Activated T-cell treated with anti-CD3 and anti-CD28 coated beads, Interleukin-2, amount 50 U/mL, for 48 hours (primary cell): ENCODE data around the gene CFAP77.

Experiments used
- DNase-seq, 2 experiments: peaks; one replicate each; pipeline ENCODE4 v3.0.0-alpha.2; 2020

CFAP77 gene

DNA sequence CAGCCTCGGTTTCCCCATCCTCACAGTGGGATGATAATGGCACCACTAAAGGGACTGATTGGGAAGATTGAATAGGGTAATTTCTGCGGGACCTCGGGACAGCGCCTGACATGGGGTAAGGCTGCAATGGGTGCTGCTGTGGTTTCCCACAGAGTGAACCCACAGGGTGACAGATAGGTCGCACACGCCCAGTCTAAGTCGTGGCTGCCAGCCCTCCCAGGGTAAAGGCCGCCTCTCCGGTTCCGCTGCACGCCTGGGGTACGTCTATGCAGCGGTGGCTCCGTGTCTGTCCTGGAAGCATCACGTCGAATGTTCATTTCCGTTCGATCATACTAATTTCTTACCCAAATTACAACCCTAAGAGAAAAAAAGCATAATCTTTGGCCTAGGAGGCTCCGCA lies 631 bp downstream of the CFAP77 start:
- peak; percentile 36 to 44 for DNase-seq

DNA sequence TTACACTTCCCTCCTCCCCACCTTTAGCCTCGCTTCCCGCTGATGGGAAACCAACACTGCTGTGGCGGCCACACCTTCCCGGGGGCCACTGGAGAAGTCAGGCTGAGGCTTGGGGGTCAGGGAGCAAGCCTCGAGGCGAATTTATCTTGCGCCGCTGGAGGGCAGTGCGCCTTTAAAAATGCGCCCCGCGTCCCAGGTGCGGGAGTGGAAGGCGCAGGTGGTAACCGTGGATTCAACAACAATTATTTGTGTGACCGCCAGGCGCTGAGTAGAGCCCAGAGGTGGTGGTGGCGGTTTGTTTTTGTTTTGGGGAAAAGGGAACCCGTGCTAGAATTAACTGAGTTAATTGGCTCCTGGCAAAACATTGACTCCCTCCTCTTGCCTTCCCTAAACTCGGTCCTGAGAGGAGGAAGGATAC lies 1.1 kb downstream of the CFAP77 start:
- DNase-seq: peak; percentile 82 to 84

DNA sequence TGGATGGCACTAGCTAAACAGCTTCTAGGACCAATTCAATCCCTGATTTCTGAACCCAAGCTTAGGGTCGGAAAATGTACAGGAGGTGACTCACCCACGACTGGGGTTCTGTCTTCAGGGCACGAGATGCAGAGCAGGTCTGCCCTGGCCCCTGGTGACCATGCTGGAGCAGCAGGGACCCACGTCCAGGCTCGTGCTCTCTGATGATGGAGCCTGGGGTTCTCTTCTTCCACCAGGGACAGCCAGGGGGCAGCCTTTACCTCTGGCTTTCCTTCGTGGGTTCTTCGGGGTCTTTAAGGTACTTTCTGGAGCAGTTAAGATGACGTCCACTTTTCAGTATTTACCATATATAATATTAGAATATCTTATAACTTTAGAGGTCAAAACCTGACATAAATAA lies 2.1 kb downstream of the CFAP77 start:
- DNase-seq: peak; percentile 46 to 53

DNA sequence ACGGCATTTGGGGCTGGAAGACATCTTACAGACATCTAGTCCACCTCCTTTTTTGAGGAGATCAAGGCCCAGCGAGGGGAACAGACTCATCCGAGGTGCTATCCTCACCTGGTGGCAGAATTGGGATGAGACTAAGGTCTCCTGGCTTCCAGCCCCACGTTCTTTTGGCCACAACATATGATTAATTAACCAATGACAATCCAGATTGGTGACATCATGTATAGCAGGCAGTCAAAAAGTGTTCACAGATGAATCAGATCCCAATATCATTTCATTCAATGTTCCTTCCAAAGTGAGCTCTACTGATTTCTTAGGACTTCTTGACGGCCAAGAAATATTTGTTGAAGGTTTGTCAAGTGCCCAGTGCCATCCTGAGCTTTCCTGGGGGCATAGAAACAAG lies 3.9 kb downstream of the CFAP77 start:
- DNase-seq: no peak

DNA sequence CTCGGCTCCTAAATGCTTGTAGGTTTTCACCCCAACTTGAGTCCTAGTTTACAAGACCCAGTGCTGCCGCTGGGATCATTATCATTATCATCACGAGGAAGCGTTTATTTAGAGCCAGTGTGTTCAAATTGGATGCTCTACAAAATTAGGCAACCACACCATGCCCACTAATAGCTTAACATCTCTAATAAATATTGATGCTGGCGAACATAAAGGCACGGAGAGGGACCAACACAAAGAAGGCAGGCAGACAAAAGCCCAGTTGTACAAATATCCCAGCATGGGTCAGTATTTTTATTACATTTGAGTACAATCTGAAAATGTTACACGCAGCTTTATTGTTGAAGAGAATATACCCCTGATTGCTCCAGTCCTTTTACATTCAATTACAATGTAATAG lies 4.7 kb downstream of the CFAP77 start:
- DNase-seq: no peak

DNA sequence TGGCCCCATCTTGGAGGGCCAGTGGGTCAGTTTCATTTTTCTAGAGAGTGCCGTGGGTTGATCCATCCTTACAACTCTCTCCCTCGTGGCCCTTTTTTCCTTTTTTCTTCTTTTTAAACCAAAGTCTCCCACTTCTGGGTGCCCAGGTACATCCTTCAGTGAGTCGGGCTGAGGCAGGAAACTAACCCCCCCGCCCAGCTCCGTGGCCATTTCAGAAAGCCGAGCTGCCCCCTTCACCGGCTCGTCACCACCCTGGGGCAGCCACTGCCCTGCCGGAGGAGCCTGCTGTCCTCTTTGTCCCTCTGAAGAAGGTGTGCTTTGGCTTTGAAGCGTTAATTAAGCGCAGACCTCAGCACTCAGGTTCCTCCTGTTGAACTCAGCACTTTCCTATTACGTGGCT lies 5.2 kb downstream of the CFAP77 start:
- no peak for DNase-seq

DNA sequence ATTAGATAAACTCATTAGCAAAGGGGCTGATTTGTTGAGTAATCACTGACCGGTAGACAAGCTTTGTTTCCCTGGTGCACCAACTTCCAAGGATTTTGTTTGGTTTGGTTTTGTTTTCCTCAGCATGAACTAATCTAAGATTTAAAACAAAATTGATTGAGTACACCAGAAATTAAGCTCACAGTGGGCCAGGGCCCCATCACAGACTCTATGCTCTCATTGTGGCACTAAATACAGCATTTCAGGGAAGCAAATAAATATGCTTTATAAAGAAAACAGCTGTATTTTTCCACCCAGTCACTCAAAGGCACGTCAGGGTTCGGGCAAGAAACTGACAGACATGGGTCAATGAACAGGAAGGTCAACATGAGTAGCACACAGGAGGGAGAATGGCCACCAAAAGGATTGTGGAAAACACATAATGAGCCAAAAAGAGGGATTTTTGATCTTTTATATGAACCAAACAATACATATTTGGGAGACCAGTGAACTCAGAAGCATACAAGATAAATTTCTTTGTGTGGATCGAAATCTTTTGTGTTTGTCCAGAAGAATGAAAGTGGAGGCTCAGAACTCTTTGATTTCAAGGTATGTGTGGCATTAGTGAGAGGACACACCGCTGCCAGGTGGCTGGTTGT lies 8.8 kb downstream of the CFAP77 start:
- DNase-seq: no peak

DNA sequence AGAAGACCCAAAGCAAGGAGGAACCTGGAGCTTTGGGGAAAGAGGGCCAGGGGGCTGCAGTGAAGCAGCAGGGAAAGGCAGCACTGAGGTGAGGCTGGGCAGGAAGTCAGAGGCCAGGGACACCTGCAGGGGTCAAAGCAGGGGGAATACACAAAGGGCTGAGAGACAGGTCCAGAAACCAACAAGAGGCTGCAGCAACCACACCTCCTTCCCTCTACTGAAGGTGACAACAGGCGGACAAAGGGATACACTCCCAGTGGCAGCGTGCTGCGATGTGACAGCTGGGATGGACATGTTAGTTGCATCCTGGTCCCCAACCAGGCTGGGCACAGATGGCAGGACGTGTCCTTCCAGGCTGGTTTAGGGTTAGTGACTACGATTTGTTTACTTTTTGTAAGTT lies 12.6 kb downstream of the CFAP77 start:
- DNase-seq: no peak

DNA sequence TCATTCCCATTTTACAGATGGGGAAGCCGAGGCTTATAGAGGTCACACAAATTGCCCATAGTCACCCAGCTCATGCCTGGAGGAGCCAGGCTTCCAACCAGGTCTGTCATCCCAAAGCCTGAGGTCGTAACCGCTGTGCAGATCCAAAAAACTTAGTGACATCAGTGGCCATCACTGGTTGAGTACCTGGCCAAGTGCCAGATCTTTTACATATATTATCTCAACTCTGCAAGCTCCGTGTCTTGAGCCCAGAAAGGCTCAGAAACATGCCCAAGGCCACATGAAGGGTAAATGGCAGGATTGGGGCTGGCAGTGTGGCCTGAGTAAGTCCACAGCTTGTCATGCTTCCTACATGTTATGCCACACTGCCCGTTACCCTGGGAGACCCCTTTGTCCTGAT lies 13.5 kb downstream of the CFAP77 start:
- DNase-seq: no peak

DNA sequence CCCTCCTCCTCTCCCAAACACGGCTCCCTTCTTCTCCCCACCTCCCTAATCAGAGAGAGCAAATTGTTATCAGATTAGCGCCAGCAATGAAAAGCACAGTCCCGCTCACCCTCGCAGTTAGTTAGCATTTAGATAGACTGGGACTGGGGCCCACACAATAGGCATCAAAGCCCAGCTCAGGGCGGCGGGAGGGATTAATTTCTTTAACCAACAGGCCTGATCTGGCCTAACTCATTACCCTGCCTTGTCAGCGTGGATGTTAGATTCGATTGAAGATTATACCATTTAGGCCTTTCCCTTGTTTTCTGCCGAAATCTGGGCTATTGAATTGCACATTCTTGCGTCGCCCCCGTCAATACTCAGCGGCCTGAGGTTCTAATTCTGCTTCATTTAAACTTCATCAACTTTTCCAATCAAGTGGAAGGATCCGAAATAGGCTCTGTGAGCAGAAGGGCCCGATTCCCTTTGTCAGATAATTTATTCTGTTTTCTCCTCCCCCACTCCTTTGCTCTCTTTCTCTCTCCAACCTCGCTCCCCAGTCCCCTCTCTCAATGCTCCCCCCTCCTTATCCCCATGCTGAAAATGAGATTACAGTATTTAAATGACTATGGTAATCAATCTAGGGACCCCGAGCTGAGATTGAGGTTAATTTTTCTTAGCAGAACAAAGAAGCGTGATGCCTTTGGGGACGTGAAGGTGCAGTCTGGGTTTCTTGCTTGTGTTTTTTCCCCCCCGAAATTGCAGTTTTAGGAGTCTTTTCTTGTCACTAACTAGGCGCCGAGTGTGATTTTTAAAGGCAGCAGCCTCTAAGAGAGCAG lies 15.1 kb downstream of the CFAP77 start:
- no peak for DNase-seq

DNA sequence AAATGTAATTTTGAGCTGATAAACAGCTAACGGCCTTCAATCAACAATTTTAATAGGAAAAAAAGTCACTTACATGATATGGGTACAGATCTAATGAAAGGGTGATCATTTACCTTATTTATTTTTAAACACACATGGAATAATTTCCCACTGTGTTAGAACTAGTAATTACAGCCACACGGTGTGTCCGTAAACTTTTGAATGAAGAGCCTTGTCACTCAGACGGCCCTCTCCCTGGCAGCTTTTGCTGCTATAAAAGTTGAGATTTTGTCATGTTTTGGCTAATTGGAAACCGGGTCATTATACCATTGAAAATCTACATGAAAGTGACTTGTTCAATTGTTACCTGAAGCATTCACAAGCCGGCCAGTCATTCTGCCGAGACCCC lies 15.7 kb downstream of the CFAP77 start:
- DNase-seq: no peak

DNA sequence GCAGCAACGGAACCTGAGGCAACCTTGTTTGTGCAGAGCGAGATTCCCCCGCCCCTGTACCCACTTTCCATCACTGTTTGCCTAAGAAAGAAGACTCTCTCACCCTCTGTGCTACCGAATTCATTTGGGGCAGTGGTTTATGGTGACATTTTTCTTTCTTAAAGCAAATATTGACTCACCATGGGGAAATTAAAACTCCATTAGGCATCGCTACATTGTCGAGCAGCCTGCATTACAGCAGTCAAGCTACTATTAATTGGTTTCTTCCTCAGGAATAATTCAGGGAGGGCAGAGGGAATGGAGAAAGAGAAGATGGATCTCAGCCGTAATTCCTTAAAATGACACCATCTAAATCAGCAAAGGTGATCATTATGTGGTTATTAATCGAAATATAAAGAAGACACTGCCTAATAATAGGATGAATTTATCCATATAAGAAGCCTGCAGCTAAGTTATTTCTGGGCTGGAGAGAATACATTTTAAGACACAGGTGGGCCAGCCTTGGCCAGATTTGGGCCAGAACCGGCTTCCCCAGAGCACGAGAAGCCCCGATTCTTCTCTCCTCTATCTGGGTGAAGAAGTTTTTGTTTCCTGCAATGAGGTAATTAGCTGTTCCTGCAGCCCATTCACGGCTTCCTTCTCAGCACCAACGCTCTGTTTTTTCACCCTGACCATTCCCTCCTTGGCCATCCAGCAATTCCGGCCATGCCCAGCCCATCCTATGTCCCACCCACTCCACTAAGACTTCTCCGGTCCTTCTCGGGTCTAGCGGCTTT lies 16.8 kb downstream of the CFAP77 start:
- no peak for DNase-seq

DNA sequence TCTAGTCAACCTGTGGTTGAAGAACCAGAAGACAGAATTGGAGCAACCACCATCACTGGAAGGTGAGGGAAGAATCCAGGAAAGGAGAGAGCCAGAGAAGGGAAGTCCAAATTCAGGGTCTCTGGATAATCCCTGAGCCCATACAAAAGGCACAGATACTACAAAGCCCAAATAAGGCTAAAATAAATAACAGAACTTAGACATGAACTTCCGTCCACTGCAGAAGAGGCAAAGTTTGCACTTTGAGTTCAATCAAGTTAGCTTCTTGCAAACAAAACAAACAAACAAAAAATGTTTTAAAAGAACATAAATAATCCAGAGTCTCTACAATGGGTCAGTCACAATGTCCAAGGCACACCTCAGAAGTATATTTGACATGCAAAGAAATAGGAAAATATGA lies 21.0 kb downstream of the CFAP77 start:
- DNase-seq: no peak

DNA sequence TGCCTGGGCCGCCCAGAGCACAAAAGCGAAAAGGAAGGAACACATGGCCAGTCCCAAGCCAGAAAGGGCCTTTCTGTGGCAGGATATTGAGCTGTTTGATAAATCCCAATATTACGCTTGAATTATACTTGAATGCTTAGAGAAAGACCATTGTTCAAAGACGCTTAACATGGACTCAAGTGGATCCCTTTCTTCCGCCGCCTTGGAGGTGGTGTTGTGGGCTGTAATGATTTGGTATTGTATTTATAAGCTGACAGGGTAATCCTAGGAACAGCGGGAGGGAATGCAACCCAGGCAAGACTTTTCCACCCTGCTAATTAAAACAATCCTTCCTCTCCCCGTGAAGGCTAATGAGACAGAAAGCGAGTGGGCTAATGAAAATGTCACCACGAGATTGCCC lies 24.9 kb downstream of the CFAP77 start:
- no peak for DNase-seq

DNA sequence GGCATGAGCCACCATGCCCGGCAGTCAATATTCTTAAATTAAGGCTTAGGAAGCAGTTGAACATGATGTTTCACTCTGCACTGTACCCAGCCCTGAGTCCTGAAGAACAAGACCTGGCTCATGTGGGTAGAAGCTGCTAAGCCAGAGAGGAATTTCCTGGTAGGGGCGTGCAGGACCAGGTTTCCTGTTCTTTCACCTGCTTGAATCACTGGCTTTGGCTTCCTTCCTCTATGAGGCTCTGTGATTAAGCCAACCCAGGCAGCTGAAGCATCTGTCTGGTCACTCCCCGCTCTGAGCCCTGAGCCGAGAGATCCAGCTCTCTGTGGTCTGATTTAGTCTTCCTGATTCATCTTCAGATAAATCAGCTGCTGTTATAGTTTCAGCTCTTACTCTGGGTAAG lies 29.1 kb downstream of the CFAP77 start:
- DNase-seq: no peak

DNA sequence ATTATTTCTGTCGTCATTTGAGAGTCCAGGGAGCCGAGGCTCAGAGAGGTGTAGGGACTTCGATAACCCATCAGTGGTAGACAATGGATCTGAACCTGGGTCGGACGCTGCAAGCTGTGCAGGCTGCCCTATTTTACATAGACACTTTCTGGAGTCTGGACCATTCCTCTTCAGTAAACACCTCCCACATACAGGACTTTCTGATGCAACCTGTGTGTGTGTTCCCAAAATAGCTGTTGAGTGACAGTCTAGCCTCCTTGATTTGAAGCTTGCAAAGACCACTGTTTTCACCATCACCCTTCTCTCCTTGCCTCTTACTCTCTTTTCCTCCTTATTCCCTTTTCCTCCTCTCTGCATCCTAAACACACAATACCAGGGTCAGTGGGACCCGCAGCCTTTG lies 30.7 kb downstream of the CFAP77 start:
- DNase-seq: no peak

DNA sequence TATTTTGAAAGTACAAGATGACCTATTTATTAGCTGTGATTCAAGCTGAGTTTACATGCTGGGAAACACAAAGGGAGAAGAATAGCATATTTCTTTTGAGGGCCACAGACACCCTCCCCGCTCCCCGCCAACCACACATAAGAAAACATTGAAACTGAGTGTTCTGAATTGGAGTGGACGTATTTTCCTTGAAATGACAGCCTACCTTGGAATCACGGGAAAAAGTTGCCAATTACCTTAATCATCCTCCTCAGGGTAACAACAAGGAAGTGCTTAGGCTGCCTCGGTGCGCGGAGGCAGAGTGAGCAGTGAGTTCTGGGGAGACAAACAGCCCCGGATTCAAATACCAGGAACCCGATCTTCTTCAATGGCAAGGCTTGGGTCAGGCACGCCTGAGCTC lies 31.4 kb downstream of the CFAP77 start:
- DNase-seq: no peak

DNA sequence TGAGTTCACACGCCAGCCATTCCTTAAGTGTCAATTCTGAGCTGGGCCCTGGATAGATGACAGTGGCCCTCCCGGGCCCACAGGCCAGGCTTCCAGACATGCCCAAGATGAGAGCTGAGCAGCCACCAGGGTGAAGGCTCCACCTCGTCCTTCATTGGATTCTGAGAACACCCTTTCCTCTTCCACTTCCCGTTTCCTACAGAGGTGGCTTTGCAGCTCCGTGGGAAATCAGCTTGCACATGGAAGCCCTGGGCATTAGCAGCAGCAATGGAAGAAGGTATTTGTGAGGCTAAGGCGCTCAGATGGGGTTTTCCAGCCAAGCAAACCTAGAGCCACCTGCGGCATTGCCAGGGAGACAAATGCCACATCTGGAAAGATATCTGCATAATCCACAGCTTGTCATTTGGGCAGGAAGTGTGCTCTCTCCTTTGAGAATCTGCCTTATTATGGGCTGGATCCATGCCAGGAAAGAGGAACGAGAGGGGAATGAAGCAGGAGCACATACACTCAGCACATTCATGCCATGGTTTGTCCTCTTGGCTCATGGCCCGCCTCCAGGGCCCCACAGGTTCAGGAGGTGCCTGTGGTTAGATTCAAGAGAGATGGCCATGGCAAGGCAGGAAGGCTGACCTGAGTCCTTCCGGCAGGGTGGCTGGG lies 34.1 kb downstream of the CFAP77 start:
- no peak for DNase-seq

DNA sequence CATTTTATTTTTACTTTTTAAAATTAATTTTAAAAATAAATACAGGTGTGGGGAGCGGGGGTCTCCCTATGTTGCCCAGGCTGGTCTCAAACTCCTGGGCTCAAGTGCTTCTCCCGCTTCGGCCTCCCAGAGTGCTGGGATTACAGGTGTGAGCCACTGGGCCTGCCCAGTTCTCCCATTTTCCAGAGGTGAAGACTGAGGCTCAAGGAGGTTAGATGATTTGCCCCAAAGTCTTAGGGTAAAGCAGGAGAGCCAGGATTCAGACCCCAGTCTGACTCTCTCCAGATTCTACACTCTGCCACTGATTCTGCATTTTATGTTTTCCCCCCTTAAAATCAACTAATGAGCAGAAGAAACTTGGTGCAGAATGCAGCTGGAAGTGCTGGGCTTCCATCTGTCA lies 36.9 kb downstream of the CFAP77 start:
- no peak for DNase-seq

DNA sequence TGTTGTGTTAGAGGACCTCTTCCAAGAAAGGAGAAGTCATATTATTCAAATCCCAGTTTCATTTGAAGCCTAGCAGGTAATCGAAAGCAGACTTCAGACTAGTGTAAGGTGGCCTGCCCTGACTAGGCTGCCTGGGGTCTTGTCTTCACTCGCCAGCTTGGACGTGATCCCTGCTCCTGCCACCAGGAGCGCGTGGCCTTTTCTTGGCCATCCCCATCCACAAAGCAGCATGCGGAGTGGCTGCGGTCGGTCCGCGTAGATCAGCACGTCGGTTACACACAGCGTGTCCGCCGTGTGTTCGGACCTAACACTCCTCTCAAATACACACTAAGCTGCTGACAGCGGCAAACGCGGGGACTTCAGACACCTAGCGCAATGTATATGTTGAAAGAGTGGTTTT lies 37.3 kb downstream of the CFAP77 start:
- no peak for DNase-seq

DNA sequence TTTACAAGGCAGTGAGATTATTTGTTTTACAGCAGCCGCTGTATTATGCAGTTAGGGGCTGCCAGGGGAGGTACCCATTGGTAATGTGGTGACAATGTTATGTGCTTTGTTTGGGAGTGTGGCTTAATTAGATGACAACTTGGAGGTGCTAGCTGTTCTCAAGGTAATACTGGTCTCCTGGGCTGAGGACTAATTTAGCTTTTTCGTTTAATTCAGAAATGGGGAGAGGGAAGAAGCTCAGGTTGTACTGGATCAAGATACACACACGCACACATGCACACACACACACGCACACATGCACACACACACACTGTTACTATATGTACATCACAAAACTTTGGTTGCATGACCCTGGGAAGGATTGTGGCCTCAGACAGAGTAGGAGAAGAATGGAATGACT lies 37.9 kb downstream of the CFAP77 start:
- DNase-seq: no peak

DNA sequence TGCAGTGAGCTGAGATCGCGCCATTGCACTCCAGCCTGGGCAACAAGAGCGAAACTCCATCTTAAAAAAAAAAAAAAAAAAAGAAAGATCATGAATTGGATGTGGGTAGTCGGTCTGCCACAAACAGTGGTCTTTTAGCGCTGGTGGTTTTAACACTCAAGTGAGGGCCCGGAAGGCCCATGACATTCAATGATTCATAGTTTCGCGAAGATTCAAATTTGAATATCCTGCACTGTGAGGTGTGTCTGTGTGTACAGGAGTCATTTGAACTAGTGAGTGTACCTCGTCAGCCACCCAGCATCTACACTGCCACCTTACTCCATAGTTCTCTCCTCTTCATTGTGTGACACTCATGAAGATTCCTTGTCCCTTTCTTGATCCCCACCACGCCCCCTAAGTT lies 41.3 kb downstream of the CFAP77 start:
- peak in 1 of 2 experiments; percentile 20 for DNase-seq

DNA sequence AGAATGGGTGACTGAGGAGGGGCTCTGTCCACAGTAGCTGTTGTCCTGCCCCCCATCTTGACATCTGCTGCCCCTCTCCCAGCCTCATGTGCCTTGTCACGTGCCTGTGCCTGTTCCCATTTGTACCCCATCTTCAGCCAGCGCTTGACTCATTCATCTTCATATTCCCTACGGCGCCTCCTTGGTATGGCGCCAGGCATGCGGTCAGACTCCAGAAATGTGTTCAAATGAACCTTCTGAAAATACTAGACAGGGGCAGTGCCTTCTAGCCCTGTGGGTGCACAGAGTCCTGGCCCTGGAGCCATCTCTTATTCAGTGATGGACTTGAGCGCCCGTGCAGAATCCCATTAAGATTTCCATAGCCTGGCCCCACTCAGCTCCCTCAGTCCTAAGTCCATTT lies 46.2 kb downstream of the CFAP77 start:
- DNase-seq: no peak
